ENCODE results near the gene CXXC1. TPM values are rescaled to one million over a fixed set of nuclear protein-coding genes. Genes with fewer than 3 reads are reported as not detected.

Gene CXXC1
- total RNA-seq, 1 donor from 2014 or later = 33.7 TPM

GRCh38 chr18:50281295-50281971, 6.1 kb downstream of the CXXC1 start, which contains the start of gene MBD1:
Gene MBD1 (minus strand): TSS chr18:50281523. CDS start chr18:50279992, 1,531 bp downstream.
- Histone ChIP-seq H3K4me1 (peaks cover 36% of the 10 kb centered on the region), H3K27me3 (ENCODE audit: low read depth) (no peaks in the 10 kb centered on the region), H3K9me3 (replicated peaks) (no peaks in the 10 kb centered on the region), H3K4me3 (peak within 1 kb of the TSS; percentile 99), H3K36me3 (peaks cover 66% of the 10 kb centered on the region), H3K27ac (replicated peaks) (peak within 1 kb of the TSS; percentile 96)
- peak; percentile 96 for DNase-seq
- intact Hi-C loops (cut with micrococcal nuclease) = no loop called here
- TF ChIP-seq CTCF (IDR thresholded peaks at IDR 0.05; ENCODE audit: borderline replicate concordance) = peak; percentile 57

- H3K4me3 ChIP-seq = peak overlapping the region; percentile 99
- H3K4me1 ChIP-seq = peaks cover 36% of the 10 kb centered on the region
- no peak for DNase-seq
- no peak for TF ChIP-seq CTCF (IDR thresholded peaks at IDR 0.05; ENCODE audit: borderline replicate concordance)
- H3K27ac ChIP-seq (replicated peaks) = peak overlapping the region; percentile 96
- intact Hi-C loops (cut with micrococcal nuclease) = no loop called here
- no peaks in the 10 kb centered on the region for H3K9me3 ChIP-seq (replicated peaks)
- H3K36me3 ChIP-seq = peaks cover 73% of the 10 kb centered on the region
- no peaks in the 10 kb centered on the region for H3K27me3 ChIP-seq (ENCODE audit: low read depth)
These were observed 6.7 kb downstream of the CXXC1 start for GRCh38 chr18:50280707-50281294.

GRCh38 chr18:50279752-50280151, 7.7 kb downstream of the CXXC1 start:
- H3K27ac ChIP-seq (replicated peaks) = no peak overlapping the region

GRCh38 chr18:50277942-50278341, 9.6 kb downstream of the CXXC1 start:
- Histone ChIP-seq H3K4me1 (peaks cover 36% of the 10 kb centered on the region), H3K4me3 (no peak overlapping the region), H3K27ac (replicated peaks) (no peak overlapping the region), H3K27me3 (ENCODE audit: low read depth) (no peaks in the 10 kb centered on the region), H3K9me3 (replicated peaks) (no peaks in the 10 kb centered on the region), H3K36me3 (peaks cover 74% of the 10 kb centered on the region)
- TF ChIP-seq CTCF (IDR thresholded peaks at IDR 0.05; ENCODE audit: borderline replicate concordance) = no peak
- intact Hi-C loops (cut with micrococcal nuclease) = no loop called here
- DNase-seq = no peak

More at GRCh38 chr18:50279752-50280151, 7.7 kb downstream of the CXXC1 start:
- H3K4me1 ChIP-seq = peaks cover 36% of the 10 kb centered on the region
- peaks cover 73% of the 10 kb centered on the region for H3K36me3 ChIP-seq
- peak overlapping the region; percentile 99 for H3K4me3 ChIP-seq
- no peaks in the 10 kb centered on the region for H3K9me3 ChIP-seq (replicated peaks)
- no peak for TF ChIP-seq CTCF (IDR thresholded peaks at IDR 0.05; ENCODE audit: borderline replicate concordance)
- DNase-seq = no peak
- intact Hi-C loops (cut with micrococcal nuclease) = no loop called here
- no peaks in the 10 kb centered on the region for H3K27me3 ChIP-seq (ENCODE audit: low read depth)

- TF ChIP-seq CTCF (IDR thresholded peaks at IDR 0.05; ENCODE audit: borderline replicate concordance) = no peak
These were observed 11.0 kb downstream of the CXXC1 start for GRCh38 chr18:50276452-50276851.

More at GRCh38 chr18:50276452-50276851, 11.0 kb downstream of the CXXC1 start:
- H3K36me3 ChIP-seq = peaks cover 79% of the 10 kb centered on the region
- no peaks in the 10 kb centered on the region for H3K27me3 ChIP-seq (ENCODE audit: low read depth)
- intact Hi-C loops (cut with micrococcal nuclease) = no loop called here
- peaks cover 27% of the 10 kb centered on the region for H3K4me1 ChIP-seq
- H3K9me3 ChIP-seq (replicated peaks) = no peaks in the 10 kb centered on the region
- H3K27ac ChIP-seq (replicated peaks) = no peak overlapping the region
- DNase-seq = no peak
- no peak overlapping the region for H3K4me3 ChIP-seq
